EH (cell line): ENCODE results near the gene BAZ2B.

Experiments used
- DNase-seq: peaks from one replicate; pipeline ENCODE4 v3.0.0-alpha.2; 2015; ENCODE audit warnings: low read depth

BAZ2B gene

DNA sequence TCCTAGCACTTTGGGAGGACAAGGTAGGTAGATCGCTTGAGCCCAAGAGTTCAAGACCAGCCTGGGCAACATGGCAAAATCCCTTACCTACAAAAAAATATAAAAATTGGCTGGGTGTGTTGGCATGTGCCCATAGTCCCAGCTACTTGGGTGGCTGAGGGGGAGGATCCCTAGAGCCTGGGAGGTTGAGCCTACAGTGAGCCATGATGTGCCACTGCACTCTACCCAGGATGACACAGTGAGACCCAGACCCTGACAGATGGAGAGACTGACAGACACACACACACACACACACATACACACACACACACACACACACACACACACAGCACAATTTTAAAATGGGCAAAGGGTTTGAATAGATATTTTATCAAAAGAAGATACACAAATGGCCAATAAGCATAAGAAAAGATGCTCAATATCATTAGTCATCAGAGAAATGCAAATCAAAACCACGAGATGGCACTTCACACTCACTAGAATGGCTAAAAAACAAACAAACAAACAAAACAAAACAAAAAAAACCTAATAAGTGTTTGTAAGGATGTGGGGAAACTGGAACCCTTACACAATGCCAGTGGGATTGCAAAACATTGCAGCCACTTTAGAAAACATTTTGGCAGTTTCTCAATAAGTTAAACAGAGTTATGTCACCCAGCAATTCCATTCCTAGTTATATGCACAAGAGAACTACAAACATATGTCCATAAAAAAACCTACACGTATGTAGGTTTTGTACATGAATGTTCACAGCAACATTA lies 42.3 kb downstream of the BAZ2B start:
- peak; percentile 49 for DNase-seq

GRCh38 chr2:159573294-159573693 lies 43.1 kb downstream of the BAZ2B start:
- no peak for DNase-seq

- DNase-seq: no peak
Observed at GRCh38 chr2:159572459-159572858, 43.9 kb downstream of the BAZ2B start.

DNA sequence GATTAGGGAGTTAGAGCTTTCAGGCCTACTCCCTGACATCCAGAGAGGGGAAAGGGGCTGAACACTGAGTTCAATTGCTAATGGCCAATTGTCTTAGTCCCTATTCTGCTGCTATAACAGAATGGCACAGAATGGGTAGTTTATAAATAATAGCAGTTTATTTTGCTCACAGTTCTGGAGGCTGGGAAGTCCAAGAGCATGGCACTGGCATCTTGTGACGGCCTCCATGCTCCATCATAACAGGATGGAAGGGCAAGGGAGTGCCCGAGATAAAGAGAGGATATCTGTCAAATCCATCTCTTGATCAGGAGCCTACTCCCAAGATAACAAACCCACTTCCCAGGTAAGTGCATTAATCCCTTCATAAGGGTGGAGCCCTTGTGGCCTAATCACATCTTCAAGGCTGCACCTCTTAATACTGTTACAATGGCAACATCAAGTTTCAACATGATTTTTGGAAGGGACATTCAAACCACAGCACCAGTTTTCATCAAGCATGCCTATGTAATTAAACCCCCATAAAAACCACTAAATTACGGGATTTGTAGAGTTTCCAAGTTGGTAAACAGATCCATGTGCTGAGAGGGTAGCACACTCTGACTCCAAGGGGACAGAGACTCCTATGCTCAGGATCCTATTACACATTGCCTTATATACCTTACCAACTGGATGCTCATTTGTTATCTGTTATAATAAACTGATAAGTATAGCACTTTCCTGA lies 44.6 kb downstream of the BAZ2B start:
- DNase-seq: no peak

DNA sequence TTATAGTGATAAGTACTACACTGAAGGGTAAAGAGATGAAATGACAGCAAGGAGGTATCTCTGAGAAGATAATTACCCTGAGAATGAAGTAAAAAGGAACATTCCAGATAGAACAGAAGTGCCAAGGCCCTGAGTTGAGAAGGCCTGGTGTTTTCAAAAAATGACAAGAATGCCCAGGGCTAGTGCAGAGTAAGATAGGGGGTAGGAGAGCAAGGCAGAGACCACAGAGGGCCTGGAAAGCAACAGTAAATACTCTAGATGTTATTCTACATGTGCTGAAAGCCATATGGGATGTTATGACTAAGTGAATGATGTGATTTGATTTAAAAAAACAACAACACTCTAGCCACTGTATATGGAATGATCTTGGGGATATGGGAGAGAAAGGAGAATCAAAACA lies 52.3 kb downstream of the BAZ2B start:
- peak; percentile 74 for DNase-seq

GRCh38 chr2:159562248-159562647 lies 54.1 kb downstream of the BAZ2B start:
- DNase-seq: peak; percentile 4

GRCh38 chr2:159561786-159562185 lies 54.6 kb downstream of the BAZ2B start:
- no peak for DNase-seq

- no peak for DNase-seq
Observed at GRCh38 chr2:159561242-159561641, 55.1 kb downstream of the BAZ2B start.

DNA sequence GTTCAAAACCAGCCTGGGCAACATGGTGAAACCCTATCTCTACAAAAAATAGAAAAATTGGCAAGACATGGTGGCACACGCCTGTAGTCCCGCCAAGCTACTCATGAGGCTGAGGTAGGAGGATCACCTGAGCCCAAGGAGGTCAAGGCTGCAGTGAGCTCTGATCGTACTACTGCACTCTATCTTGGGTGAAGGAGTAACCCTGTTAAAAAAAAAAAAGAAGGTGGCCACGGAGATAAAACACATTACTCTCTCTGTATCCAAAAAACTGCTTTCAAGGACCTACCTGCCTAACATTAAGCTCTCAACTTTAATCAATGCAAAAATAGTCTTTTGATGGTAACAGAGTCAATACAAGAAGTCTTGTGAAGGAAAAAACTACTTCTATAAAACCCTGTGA lies 57.3 kb downstream of the BAZ2B start:
- DNase-seq: no peak

GRCh38 chr2:159558479-159558878 lies 57.9 kb downstream of the BAZ2B start:
- no peak for DNase-seq

GRCh38 chr2:159557437-159558034 lies 58.8 kb downstream of the BAZ2B start:
- DNase-seq: peak; percentile 15

DNA sequence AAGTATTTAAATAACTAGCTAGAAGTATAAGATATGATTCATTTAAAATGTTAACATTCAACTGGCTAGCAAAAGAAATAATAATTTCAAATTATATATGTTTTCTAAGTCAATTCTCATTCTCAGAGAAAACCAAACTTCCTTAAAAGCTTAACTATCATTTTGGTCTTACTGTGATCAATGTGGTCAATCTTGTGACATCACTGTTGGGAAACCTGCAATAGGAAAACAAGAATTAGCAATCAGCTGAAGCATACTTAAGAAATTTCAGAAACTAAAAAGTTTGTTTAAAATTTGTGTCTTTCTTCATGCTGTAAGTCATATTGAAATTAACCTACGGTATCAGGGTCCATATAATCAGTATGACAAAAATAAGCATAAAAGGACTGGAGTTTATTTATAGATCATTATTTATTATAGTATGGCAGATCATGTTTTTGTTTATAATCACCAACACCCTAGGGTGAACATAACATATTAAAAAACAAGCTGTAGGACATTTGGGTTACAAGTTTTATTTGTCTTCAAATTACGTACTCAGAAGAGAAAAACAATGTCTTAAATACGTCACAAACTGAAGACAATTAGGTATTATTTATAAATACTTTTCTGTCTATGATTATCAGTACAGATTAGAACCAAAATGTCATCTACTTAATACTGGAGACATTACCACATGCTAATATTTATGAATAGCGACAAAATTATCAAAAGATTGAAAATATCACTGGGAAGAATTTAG lies 60.5 kb downstream of the BAZ2B start:
- DNase-seq: no peak

DNA sequence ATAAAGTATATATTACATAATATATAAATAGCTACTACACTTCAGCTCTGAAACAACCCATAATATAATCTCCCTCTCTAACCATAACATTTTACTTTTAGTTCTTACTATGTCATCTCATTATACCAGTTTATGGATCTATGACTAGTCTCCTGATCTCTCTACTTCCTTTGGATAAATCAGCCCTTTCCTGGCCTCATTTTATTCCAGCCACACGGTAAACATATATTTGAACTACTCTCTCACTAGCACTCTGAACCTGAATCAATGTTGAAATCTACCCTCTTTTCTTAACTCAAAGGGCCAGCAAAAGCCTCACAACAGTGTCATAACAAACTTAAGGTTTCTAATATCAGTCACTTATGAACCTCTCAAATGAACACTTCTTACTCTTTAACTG lies 62.6 kb downstream of the BAZ2B start:
- DNase-seq: no peak

DNA sequence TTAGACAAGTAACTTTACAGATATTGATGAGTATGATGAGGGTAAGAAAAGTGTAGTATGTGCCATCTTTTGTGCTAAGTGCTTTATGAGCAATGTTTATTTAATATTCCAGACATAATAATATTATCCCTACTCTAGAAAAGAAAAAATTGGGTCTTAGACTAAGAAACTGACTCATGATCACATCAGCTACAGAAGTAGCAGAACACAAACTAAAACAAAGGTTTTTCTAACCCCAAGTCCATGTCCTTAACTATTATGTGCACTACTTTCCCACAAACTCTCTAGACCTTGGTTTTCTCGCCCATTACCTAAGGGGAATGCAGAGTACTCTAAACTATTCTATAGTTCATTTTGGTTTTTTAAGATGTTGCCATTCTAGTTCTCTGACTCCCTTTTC lies 64.5 kb downstream of the BAZ2B start:
- DNase-seq: no peak

DNA sequence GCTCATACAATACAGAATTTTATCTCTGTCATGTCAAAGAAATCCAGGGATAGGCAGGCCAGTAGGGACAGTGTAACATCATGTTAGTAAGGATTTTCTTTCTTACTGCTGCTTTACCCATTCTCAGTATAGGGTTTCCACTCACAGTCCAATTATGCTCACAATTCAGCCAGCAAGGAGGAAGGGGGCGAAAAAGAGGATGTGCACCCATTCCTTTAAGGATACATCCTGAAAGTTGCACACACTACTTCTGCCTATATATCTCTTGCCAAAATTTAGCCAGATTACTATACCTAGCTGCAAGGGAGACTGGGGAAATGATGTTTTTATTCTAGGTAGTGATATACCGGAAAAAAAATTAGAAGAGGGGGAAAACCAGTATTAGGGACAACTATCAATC lies 66.1 kb downstream of the BAZ2B start:
- DNase-seq: no peak

GRCh38 chr2:159549234-159549633 lies 67.1 kb downstream of the BAZ2B start:
- DNase-seq: peak; percentile 25

- DNase-seq: peak; percentile 19
Observed at GRCh38 chr2:159546716-159547430, 69.5 kb downstream of the BAZ2B start.

DNA sequence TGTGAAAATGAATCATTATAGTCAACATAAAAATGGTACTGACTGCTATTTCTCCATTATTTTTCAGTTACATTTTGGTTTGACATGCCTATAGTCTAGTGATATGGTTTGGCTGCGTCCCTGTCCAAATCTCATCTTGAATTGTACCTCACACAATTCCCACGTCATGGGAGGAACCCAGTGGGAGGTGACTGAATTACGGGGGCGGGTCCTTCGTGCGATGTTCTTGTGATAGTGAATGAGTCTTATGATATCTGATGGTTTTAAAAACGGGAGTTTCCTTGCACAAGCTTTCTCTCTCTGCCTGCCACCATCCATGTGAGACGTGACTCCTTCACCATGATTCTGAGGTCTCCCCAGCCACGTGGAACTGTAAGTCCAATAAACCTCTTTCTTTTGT lies 70.3 kb downstream of the BAZ2B start:
- no peak for DNase-seq

- no peak for DNase-seq
Observed at GRCh38 chr2:159545085-159545484, 71.3 kb downstream of the BAZ2B start.

- DNase-seq: no peak
Observed at GRCh38 chr2:159542101-159542500, 74.2 kb downstream of the BAZ2B start.

GRCh38 chr2:159539701-159540100 lies 76.6 kb downstream of the BAZ2B start:
- no peak for DNase-seq

DNA sequence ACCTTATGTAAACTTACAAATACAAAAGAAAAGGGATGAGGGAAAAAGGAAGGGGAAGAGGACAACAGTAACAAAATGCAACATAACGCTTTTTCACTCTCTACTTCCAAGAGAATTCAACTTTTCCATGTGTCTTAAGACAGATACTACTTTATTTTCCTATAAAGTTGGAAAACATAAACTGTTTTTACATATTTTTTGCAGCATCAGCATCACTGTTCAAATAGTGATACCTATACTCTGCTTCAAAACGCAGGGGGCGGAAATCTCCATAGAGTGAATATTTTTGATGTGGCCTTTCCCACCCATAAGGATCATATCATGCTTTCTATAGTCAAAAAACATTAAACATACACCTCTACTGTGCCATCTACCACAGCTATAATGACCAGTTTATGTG lies 77.5 kb downstream of the BAZ2B start:
- DNase-seq: no peak
